Coronary artery (tissue), 2 donors: ENCODE results near the gene PRKCG.

Experiments
- DNase-seq: peaks from one replicate; pipeline ENCODE4 v3.0.0-alpha.2; 2017; ENCODE audit warnings: low spot score
- H3K27ac ChIP-seq, 2 donors: fragments of 200-600 bp; sonication (generic); one replicate each; pipeline ENCODE4 v1.5.1; 2016 to 2019
- H3K4me3 ChIP-seq: fragments of 200-600 bp; sonication (generic); 2 replicates; pipeline ENCODE4 v1.5.1; 2016; ENCODE audit warnings: mild to moderate bottlenecking, moderate library complexity
- TF ChIP-seq, protein P1 (sequence below): fragments of 200-600 bp; sonication (generic); IDR thresholded peaks from one replicate; pipeline ENCODE4 v1.5.1; 2019; ENCODE audit warnings: antibody characterized with exemption

PRKCG gene

DNA sequence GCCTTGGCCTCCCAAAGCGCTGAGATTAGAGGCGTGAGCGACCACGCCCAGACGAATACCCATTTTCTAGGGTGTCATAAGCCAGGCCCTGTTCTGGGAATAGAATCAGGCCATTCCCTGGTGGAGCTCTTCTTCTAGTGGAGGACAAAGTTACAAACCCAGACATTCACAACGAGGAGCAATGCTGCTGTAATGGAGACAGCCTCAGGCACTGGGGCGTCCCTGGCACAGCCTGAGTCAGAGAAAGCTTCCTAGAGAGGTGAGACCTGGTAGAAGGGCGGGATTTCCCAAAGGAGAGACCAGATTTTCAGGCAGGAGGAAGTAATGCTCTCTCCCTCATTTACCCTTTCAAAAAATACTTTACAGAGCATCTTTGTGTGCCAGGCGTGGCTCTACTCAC is 12.7 kb downstream of the PRKCG start:
- H3K27ac ChIP-seq: no peak overlapping the region
- TF ChIP-seq, protein P1, sequence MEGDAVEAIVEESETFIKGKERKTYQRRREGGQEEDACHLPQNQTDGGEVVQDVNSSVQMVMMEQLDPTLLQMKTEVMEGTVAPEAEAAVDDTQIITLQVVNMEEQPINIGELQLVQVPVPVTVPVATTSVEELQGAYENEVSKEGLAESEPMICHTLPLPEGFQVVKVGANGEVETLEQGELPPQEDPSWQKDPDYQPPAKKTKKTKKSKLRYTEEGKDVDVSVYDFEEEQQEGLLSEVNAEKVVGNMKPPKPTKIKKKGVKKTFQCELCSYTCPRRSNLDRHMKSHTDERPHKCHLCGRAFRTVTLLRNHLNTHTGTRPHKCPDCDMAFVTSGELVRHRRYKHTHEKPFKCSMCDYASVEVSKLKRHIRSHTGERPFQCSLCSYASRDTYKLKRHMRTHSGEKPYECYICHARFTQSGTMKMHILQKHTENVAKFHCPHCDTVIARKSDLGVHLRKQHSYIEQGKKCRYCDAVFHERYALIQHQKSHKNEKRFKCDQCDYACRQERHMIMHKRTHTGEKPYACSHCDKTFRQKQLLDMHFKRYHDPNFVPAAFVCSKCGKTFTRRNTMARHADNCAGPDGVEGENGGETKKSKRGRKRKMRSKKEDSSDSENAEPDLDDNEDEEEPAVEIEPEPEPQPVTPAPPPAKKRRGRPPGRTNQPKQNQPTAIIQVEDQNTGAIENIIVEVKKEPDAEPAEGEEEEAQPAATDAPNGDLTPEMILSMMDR: no peak
- no peak for DNase-seq

DNA sequence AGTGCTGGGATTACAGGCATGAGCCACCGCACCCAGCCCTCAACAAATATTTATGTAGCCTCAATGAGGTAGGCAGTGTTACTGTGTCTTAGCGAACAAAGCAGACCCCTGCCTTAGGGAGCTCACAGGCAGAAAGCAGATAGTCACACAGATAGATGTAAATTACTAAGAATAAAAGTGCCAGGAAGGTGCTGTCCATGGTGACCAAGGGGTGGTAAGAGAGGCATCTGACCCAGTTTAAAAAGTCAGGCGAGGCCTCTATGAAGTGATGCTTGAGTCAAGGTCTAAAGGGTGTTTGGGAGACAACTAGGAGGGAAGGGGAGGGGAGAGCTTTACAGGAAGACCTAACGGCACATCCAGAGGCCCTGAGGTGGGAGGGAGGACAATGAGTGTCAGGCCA is 14.7 kb downstream of the PRKCG start:
- H3K27ac ChIP-seq: no peak overlapping the region

More for the DNA sequence above, 12.7 kb downstream of the PRKCG start:
- no peak overlapping the region for H3K4me3 ChIP-seq

DNA sequence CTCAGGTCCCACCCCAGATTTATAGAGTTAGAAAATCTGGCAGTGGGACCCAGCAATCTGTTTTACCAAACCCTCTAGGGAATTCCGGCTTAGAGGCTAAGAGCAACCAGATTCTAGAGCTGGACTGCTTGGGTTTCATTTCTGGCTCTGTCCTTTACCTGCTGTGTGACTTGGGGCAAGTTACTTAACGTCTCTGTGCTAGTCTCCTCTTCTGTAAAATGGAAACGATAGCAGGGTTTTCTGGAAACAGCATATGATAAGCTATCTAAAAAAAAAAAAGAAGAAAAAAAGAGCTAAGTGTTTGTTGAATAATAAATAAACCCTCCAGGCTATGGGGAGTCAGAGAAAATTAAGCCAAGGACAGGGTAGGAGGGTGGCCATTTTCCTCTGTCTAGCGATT is 15.5 kb downstream of the PRKCG start:
- H3K27ac ChIP-seq: no peak overlapping the region
- TF ChIP-seq, protein P1: no peak
- H3K4me3 ChIP-seq: no peak overlapping the region
- DNase-seq: no peak

More for the DNA sequence above, 14.7 kb downstream of the PRKCG start:
- H3K4me3 ChIP-seq: no peak overlapping the region
- TF ChIP-seq, protein P1: no peak
- DNase-seq: no peak

DNA sequence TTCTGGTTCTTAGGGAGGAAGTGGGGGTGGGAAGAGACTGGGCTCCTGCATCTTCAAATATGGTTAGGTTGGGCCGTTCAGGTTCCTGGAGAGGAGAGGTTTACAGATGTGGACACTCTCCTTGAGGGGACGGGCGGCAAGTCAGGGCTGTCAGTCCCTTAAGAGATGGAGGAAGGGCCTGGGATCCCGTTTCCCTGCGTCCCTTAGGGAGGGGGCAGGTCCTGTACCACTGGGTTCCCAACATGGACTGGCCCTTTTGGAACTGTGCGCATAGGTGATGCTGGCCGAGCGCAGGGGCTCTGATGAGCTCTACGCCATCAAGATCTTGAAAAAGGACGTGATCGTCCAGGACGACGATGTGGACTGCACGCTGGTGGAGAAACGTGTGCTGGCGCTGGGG is 16.2 kb downstream of the PRKCG start:
- H3K4me3 ChIP-seq: no peak overlapping the region
- H3K27ac ChIP-seq: no peak overlapping the region
- no peak for DNase-seq
- TF ChIP-seq, protein P1: no peak

DNA sequence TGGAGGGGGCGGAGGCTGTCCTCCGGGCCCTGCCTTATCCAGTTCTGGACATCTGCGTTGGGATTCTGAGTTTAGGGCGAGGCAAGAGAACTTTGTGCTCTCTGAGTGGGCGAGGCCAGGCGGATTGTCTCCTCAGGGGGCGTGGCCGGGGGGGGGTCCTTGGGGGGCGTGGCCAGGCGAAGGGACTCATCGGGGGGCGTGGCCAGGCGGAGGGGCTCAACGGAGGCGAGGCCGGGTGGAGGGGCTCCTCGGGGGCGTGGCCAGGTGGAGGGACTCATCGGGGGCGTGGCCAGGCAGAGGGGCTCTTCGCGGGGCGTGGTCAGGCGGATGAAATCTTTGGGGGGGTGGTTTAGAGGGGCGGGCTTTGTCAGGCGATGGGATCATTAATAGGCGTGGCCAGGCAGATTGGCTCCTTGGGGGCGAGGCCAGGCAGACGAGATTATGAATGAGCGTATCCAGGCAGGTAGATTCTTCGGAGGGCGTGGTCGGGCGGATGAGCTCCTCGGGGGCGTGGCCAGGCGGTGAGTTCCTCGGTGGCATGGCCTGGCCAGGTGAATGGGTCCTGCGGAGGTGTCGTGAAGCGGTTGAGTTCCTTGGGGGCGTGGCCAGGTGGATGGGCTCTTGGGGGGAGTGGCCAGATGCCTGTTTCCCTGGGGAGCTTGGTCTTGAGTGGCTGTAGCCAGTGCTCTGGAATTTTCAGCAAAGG is 16.8 kb downstream of the PRKCG start:
- H3K27ac ChIP-seq: no peak overlapping the region
- no peak for DNase-seq
- TF ChIP-seq, protein P1: no peak
- no peak overlapping the region for H3K4me3 ChIP-seq

DNA sequence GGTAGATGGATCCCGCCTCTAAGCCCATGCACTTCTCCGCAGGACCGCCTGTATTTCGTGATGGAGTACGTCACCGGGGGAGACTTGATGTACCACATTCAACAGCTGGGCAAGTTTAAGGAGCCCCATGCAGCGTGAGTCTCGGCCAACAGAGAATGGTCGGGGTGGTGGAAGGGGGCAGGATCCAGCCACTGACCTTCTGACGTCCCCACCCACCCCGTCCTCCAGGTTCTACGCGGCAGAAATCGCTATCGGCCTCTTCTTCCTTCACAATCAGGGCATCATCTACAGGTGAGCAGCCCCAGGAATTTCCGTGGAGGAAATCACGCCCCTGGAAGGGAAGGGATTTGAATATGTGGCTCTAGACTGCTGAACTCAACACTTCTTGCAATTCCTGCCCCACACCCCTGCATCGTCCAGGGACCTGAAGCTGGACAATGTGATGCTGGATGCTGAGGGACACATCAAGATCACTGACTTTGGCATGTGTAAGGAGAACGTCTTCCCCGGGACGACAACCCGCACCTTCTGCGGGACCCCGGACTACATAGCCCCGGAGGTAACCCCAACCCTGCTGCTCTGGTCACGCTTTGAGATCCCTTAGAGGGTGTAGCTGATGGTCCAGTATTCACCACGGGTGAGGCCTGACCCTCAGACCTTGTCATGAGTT is 18.3 kb downstream of the PRKCG start:
- Histone ChIP-seq H3K27ac (no peak overlapping the region), H3K4me3 (no peak overlapping the region)
- no peak for DNase-seq
- TF ChIP-seq, protein P1: no peak
